Stimulated activated CD4-positive, alpha-beta T cell treated with anti-CD3 and anti-CD28 coated beads, Interleukin-1b, Interleukin-23, amount 100 ng/mL, for 24 hours (primary cell): ENCODE data around the gene UBTD1.
"Not testable (repeated sequence)": the region's sequence is repeated elsewhere in the genome, so short reads cannot be mapped to it uniquely, and the experiment has no call there.

ENCODE experiments used
- DNase-seq, 4 experiments: peaks; one replicate each; pipeline ENCODE4 v3.0.0-alpha.2; 2020; ENCODE audit warnings: low read depth in 4 of 4, low spot score in 1 of 4

UBTD1 gene, protein sequence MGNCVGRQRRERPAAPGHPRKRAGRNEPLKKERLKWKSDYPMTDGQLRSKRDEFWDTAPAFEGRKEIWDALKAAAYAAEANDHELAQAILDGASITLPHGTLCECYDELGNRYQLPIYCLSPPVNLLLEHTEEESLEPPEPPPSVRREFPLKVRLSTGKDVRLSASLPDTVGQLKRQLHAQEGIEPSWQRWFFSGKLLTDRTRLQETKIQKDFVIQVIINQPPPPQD

DNA sequence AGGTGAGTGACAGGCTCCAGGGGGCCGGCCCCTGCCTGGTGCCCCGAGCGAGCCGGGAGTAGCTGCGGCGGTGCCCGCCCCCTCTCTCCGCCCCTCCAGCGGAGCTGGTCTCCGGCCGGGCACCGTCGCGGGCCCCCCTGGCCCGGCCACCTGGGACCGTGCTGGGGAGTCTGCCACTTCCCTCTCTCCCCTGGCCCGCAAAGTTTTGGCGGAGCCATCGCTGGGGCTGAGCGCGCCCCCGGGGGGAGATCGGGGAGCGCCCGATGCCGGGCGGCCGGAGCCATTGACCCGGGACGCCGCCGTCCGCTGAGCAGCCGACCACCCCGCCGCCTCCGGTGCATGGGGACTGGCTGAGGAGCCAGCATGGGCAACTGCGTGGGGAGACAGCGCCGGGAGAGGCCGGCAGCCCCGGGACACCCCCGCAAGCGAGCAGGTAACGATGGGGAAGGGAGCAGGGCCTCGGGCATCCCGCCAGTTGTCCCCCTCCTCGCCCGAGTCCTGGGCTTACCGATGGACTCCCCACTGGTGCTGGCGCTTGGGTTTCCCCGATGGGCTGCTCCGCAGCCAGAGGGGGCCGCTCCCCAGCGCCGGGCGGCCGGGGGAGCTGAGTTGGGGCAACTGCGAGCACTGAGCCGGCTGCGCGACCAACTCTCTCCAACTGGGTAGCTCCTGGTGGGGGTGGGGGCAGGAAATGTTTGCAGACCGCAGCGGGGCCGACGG, at the start of gene UBTD1:
UBTD1 (plus strand) TSS at position 84 of the 720 bp plus-strand sequence; CDS start at position 364, 280 bp downstream.
- DNase-seq: peak in 2 of 4 experiments; percentile 9 to 17

GRCh38 chr10:97450828-97451227, 47.9 kb upstream of the UBTD1 start:
- no peak for DNase-seq

- DNase-seq: no peak
These were observed 47.1 kb upstream of the UBTD1 start for GRCh38 chr10:97451605-97452004.

DNA sequence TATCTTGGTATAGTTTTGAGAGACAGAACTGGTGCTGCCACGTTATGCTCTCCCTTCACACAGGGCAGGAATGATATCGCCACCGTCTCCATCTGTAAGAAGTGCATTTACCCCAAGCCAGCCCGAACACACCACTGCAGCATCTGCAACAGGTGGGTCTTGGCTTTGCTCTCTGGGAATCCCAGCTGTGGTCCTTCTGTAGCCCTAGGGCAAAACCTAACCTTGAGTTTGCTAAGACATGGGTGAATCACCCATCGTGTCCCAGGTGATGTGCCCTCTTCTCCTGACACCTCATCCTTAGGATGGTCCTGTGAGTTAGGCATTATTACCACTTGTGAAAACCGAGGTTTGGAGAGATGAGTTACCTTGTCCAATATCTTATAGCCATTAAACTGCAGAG, 46.4 kb upstream of the UBTD1 start:
- no peak for DNase-seq

GRCh38 chr10:97454330-97455036, 44.2 kb upstream of the UBTD1 start:
- no peak for DNase-seq

GRCh38 chr10:97456034-97456685, 42.6 kb upstream of the UBTD1 start:
- DNase-seq: no peak

DNA sequence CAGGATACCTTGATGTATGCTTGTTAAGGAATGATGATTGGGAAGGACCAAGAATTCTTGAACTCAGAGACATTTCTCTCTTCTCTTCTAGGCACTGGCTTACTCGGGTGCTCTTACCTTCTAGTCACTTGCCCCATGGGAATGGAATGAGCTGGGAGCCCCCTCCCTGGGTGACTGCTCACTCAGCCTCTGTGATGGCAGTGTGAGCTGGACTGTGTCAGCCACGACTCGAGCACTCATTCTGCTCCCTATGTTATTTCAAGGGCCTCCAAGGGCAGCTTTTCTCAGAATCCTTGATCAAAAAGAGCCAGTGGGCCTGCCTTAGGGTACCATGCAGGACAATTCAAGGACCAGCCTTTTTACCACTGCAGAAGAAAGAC, 42.0 kb upstream of the UBTD1 start:
- no peak for DNase-seq

DNA sequence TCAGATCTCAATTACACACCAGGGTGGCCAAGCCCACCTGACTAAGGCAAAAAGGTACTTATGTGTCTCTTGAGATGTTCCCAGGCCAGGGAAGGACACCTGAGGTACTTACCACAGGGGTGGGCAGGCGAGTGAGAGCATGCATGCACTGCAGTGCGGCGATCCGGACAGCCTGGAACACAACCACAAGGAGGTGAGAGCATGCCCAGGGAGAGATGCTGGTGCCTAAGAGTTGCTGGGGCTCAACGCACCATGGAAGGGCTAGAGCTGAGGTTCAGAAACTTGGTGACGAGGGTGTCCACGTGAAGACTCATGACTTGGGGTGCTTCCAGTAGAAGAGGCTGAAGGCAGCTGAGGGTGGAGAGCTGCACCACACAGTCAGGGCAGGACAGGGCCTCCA, 39.6 kb upstream of the UBTD1 start:
- DNase-seq: no peak

GRCh38 chr10:97459933-97460332, 38.8 kb upstream of the UBTD1 start:
- no peak for DNase-seq

GRCh38 chr10:97462309-97462708, 36.4 kb upstream of the UBTD1 start:
- no peak for DNase-seq

DNA sequence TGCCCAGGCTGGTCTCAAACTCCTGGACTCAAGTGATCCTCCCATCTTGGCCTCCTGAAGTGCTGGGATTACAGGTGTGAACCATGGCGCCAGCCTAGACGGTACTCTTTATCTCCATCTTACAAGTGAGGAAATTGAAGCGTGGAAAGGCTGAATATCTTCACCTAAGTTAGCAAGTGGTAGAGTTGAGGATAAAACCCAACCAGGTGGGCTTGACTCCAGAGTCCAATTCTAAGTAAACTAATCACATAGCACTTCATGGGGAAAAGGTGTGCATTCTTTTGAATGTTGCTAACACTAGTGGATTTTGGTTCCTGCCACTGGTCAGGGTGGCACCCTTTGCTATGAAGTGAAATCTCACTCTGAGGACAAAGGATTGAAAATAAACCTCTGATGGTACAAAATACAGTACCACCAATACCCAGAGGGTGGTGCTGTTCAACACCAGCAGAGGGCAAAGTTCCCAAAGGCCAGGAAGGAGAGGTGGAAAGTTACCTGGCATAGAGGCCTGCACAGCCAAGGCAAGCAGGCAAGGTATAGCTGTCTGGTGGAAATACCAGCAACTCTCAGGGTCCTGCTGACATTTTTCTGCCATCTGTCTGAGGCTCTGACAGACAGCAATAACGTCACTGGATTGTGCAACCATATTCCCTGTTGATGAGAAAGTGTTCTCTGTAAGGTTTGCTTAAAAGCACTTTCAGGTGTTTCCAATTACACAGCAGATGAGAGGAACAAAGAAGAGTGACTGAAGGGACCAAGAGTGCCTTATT, 35.2 kb upstream of the UBTD1 start:
- no peak for DNase-seq

DNA sequence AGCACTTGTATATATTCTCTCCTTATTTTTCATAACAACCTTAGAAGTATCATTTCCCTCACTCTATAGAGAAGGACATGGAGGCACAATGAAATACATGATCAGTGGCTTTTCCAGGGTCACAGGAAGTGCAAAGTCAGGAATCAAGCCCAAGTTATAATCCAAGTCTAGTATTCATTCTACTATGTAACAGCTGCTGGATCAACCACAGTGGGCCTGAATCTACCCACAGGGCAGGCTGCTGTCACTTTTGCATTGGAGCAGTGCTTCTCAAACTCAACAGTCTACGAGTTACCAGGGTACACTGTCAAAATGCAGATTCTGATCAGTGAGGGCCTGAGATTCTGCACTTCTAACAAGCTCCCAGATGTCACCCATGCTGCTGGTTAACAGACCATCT, 34.5 kb upstream of the UBTD1 start:
- DNase-seq: no peak

GRCh38 chr10:97465982-97466381, 32.7 kb upstream of the UBTD1 start:
- no peak for DNase-seq

DNA sequence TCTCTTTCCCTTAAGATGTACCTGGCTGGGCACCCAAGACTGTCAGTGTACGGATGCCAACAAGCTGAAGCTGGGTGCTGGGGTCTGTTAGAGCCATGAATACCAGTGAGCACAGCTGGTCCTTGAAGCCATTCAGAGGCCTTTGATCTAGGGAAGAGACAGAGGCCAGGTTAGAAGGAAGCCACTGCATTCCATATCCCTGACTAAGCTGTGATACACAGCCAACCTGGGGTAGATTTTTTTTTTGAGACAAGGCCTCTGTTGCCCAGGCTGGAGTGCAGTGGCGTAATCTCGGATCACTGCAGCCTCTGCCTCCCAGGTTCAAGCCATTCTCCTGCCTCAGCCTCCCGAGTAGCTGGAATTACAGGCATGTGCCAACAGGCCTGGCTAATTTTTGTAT, 32.0 kb upstream of the UBTD1 start:
- no peak for DNase-seq

DNA sequence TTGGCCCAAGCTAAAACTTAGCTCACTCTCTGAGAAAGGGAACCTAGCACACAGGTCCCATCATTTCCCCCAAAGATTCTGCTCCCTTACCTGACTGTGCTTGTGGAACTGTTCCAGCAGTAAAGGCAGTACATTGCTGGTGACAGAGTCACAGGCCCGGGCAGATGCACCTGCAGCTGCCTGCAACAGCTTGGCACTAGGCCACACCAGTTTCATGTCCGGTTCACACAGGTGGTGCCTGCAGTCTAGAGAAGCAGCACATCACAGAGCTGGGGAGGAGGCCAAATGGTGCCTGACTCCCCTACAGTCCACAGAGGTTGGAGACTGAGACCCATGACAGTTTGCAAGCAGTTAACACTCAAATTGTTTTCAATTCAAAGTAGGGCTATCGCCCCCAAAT, 30.6 kb upstream of the UBTD1 start:
- no peak for DNase-seq

- DNase-seq: not testable (repeated sequence)
These were observed 29.9 kb upstream of the UBTD1 start for GRCh38 chr10:97468781-97469180.

GRCh38 chr10:97474918-97475317, 23.8 kb upstream of the UBTD1 start:
- DNase-seq: no peak

GRCh38 chr10:97475936-97476594, 22.7 kb upstream of the UBTD1 start:
- no peak for DNase-seq

- DNase-seq: not testable (repeated sequence)
These were observed 19.3 kb upstream of the UBTD1 start for GRCh38 chr10:97479410-97479809.

- DNase-seq: no peak
These were observed 18.8 kb upstream of the UBTD1 start for GRCh38 chr10:97479939-97480338.
